ENCODE data around the gene MYO1B. TPM values are rescaled to one million over a fixed set of nuclear protein-coding genes. Genes with fewer than 3 reads are reported as not detected.

Gene MYO1B
- total RNA-seq, 5 donors from 2014 or later (not counting 1 experiment from before 2014, with no cell fraction given): 0.39 to 1.3 (median 0.73) TPM

DNA sequence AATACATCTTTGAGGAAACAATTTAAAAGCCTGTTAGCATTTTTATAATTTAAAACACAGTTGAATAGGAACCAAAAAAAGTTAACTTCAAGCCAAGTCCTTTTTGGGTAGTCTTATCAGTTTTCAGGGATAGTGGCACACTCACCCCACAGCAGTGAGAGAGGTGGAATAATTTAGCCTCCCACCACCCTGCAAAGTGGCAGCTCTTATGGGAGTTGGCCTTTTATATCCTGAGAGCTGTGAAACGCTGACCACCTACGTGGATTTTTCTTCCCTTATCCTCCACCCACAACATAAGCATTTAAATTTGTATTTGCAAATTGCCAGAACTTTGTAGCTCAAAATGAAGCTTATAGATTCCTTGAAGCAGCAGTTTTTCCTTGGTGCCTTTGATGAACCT lies 167.1 kb downstream of the MYO1B start:
- ATAC-seq (replicated peaks in 1 of 4): no peak
- Mint-ChIP-seq H3K4me3 (no peak overlapping the region), H3K4me1 (no peaks in the 10 kb centered on the region), H3K9me3 (no peaks in the 10 kb centered on the region), H3K27ac (no peak overlapping the region), H3K27me3 (no peaks in the 10 kb centered on the region), H3K36me3 (no peaks in the 10 kb centered on the region)
- Histone ChIP-seq H3K4me3 (ENCODE audit: control insufficient read depth in 1 of 2, extremely low read depth in 1 of 2, low read length in 1 of 2) (no peak overlapping the region), H3K4me1 (ENCODE audit: control insufficient read depth in 1 of 2, extremely low read depth in 1 of 2, insufficient read depth in 2 of 2, low read length in 2 of 2) (no peaks in the 10 kb centered on the region), H3K36me3 (ENCODE audit: control insufficient read depth in 2 of 2, extremely low read depth in 1 of 2, insufficient read depth in 1 of 2, low read length in 1 of 2) (no peaks in the 10 kb centered on the region), H3K27ac (ENCODE audit: low read length) (no peak overlapping the region), H3K9me3 (no peaks in the 10 kb centered on the region), H3K27me3 (replicated peaks in 1 of 2; ENCODE audit: control insufficient read depth in 2 of 2, extremely low read depth in 1 of 2, insufficient read depth in 2 of 2, low read length in 1 of 2) (no peaks in the 10 kb centered on the region)
- no peak for DNase-seq
- WGBS (ENCODE audit: insufficient coverage): no CpG with 5 or more reads among the region's 2 CpGs
- ChIA-PET CTCF (no interaction called here), POLR2A (no interaction called here)

DNA sequence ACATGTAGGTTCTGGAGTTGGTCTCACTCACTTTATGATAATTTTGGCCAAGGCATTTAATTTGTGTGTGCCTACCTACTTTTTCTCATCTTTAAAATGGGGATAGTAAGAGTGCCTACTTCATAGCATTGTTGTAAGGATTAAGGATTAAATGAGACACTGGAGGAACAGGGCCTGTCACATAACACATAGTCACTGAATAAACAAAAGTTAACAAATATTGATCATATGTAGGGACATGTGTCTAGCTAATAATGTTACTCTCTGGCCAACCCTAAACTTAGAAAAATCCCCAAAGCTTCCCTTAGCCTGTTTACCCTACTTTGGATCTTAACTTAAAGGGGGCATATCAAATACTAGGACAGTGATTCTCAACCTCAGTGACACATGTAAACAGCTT lies 169.9 kb downstream of the MYO1B start:
- H3K4me1 Mint-ChIP-seq: no peaks in the 10 kb centered on the region
- H3K4me1 ChIP-seq (ENCODE audit: control insufficient read depth in 1 of 2, extremely low read depth in 1 of 2, insufficient read depth in 2 of 2, low read length in 2 of 2): no peaks in the 10 kb centered on the region
- H3K9me3 ChIP-seq: no peaks in the 10 kb centered on the region
- H3K36me3 Mint-ChIP-seq: no peaks in the 10 kb centered on the region
- H3K4me3 Mint-ChIP-seq: no peak overlapping the region
- ChIA-PET POLR2A (no interaction called here), CTCF (no interaction called here)
- ATAC-seq (replicated peaks in 1 of 4): no peak
- no peak for DNase-seq
- no peak overlapping the region for H3K27ac Mint-ChIP-seq
- no peaks in the 10 kb centered on the region for H3K9me3 Mint-ChIP-seq
- no peaks in the 10 kb centered on the region for H3K36me3 ChIP-seq (ENCODE audit: control insufficient read depth in 2 of 2, extremely low read depth in 1 of 2, insufficient read depth in 1 of 2, low read length in 1 of 2)
- H3K27me3 ChIP-seq (replicated peaks in 1 of 2; ENCODE audit: control insufficient read depth in 2 of 2, extremely low read depth in 1 of 2, insufficient read depth in 2 of 2, low read length in 1 of 2): no peaks in the 10 kb centered on the region
- no peak overlapping the region for H3K27ac ChIP-seq (ENCODE audit: low read length)
- H3K4me3 ChIP-seq (ENCODE audit: control insufficient read depth in 1 of 2, extremely low read depth in 1 of 2, low read length in 1 of 2): no peak overlapping the region
- no peaks in the 10 kb centered on the region for H3K27me3 Mint-ChIP-seq

- H3K9me3 ChIP-seq: no peaks in the 10 kb centered on the region
- WGBS (ENCODE audit: insufficient coverage): 88% methylated on average over 1 of the region's 5 CpGs
These were observed 170.7 kb downstream of the MYO1B start for GRCh38 chr2:191415858-191416257.

DNA sequence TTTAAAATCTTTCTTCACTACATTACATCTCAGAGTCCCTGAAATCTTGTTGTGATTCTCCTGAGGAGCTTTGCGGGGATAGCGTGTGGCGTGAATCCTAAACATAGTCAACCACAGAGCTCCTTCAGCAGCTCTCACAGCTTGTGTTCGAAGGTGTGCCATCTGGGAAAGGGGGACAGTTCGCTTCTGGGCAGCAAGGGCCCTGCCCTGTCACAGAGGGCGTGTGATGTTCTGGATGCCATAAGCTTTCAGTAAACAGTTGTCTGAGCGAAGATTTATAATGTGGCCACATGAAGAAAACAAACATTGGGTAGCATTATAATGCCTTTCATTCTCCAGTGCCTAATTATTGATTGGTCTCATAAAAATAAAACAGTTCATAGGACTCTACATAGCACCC lies 172.5 kb downstream of the MYO1B start:
- H3K27ac ChIP-seq (ENCODE audit: low read length): no peak overlapping the region
- Mint-ChIP-seq H3K4me3 (no peak overlapping the region), H3K9me3 (no peaks in the 10 kb centered on the region), H3K36me3 (no peaks in the 10 kb centered on the region), H3K4me1 (no peaks in the 10 kb centered on the region), H3K27me3 (no peaks in the 10 kb centered on the region), H3K27ac (no peak overlapping the region)
- ChIA-PET CTCF (interaction anchor here in 1 of 2 donors (0.8 kb wide), 1 partner anchor 245 kb away, joined by 3 read pairs; no protein-coding TSS in a partner anchor), POLR2A (no interaction called here)
- DNase-seq (no peak), ATAC-seq (replicated peaks in 1 of 4) (no peak)
- H3K36me3 ChIP-seq (ENCODE audit: control insufficient read depth in 2 of 2, extremely low read depth in 1 of 2, insufficient read depth in 1 of 2, low read length in 1 of 2): no peaks in the 10 kb centered on the region
- H3K4me3 ChIP-seq (ENCODE audit: control insufficient read depth in 1 of 2, extremely low read depth in 1 of 2, low read length in 1 of 2): no peak overlapping the region
- H3K4me1 ChIP-seq (ENCODE audit: control insufficient read depth in 1 of 2, extremely low read depth in 1 of 2, insufficient read depth in 2 of 2, low read length in 2 of 2): no peaks in the 10 kb centered on the region
- H3K9me3 ChIP-seq: no peaks in the 10 kb centered on the region
- H3K27me3 ChIP-seq (replicated peaks in 1 of 2; ENCODE audit: control insufficient read depth in 2 of 2, extremely low read depth in 1 of 2, insufficient read depth in 2 of 2, low read length in 1 of 2): peaks cover 0 to 2% of the 10 kb centered on the region in 2 experiments
- 85% methylated on average over 4 of the region's 7 CpGs for WGBS (ENCODE audit: insufficient coverage)

More at GRCh38 chr2:191415858-191416257, 170.7 kb downstream of the MYO1B start:
- Histone ChIP-seq H3K27me3 (replicated peaks in 1 of 2; ENCODE audit: control insufficient read depth in 2 of 2, extremely low read depth in 1 of 2, insufficient read depth in 2 of 2, low read length in 1 of 2) (no peaks in the 10 kb centered on the region), H3K4me3 (ENCODE audit: control insufficient read depth in 1 of 2, extremely low read depth in 1 of 2, low read length in 1 of 2) (no peak overlapping the region), H3K4me1 (ENCODE audit: control insufficient read depth in 1 of 2, extremely low read depth in 1 of 2, insufficient read depth in 2 of 2, low read length in 2 of 2) (no peaks in the 10 kb centered on the region), H3K36me3 (ENCODE audit: control insufficient read depth in 2 of 2, extremely low read depth in 1 of 2, insufficient read depth in 1 of 2, low read length in 1 of 2) (no peaks in the 10 kb centered on the region), H3K27ac (ENCODE audit: low read length) (no peak overlapping the region)
- H3K36me3 Mint-ChIP-seq: no peaks in the 10 kb centered on the region
- no peaks in the 10 kb centered on the region for H3K9me3 Mint-ChIP-seq
- ATAC-seq (replicated peaks in 1 of 4) (no peak), DNase-seq (no peak)
- no peaks in the 10 kb centered on the region for H3K4me1 Mint-ChIP-seq
- ChIA-PET CTCF (no interaction called here), POLR2A (interaction anchor here in 1 of 2 donors (0.5 to 0.6 kb wide), 2 partner anchors 792 to 867 kb away, joined by 4 to 6 read pairs; no protein-coding TSS in a partner anchor)
- no peaks in the 10 kb centered on the region for H3K27me3 Mint-ChIP-seq
- no peak overlapping the region for H3K4me3 Mint-ChIP-seq
- no peak overlapping the region for H3K27ac Mint-ChIP-seq

DNA sequence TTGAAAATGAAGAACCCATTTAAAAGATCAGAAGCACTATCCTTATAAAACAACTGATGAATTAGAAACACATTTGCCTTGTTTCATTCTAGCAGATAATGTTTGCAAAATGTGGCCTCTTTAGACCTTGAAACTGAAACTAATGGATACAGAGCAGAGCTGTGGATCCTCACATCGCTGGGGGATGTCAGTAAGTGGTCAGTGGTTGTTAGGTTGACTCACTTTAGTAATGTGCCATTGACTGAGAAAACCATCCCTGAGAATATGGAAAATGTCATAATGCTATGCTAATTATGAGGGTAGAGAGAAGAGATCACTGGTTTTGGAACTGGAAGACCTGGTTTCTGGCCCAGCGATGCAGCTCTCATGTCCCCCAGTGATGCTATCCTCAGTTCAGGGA lies 176.7 kb downstream of the MYO1B start:
- no peaks in the 10 kb centered on the region for H3K36me3 Mint-ChIP-seq
- WGBS (ENCODE audit: insufficient coverage): 40% methylated on average over 2 of the region's 2 CpGs
- Histone ChIP-seq H3K4me1 (ENCODE audit: control insufficient read depth in 1 of 2, extremely low read depth in 1 of 2, insufficient read depth in 2 of 2, low read length in 2 of 2) (no peaks in the 10 kb centered on the region), H3K36me3 (ENCODE audit: control insufficient read depth in 2 of 2, extremely low read depth in 1 of 2, insufficient read depth in 1 of 2, low read length in 1 of 2) (no peaks in the 10 kb centered on the region), H3K27ac (ENCODE audit: low read length) (no peak overlapping the region), H3K9me3 (no peaks in the 10 kb centered on the region), H3K27me3 (replicated peaks in 1 of 2; ENCODE audit: control insufficient read depth in 2 of 2, extremely low read depth in 1 of 2, insufficient read depth in 2 of 2, low read length in 1 of 2) (peaks cover 0 to 2% of the 10 kb centered on the region in 2 experiments), H3K4me3 (ENCODE audit: control insufficient read depth in 1 of 2, extremely low read depth in 1 of 2, low read length in 1 of 2) (no peak overlapping the region)
- POLR2A ChIA-PET: interaction anchor here in 1 of 2 donors (0.7 kb wide), 1 partner anchor 387 kb away, joined by 4 read pairs; no protein-coding TSS in a partner anchor
- H3K4me1 Mint-ChIP-seq: no peaks in the 10 kb centered on the region
- CTCF ChIA-PET: no interaction called here
- H3K9me3 Mint-ChIP-seq: no peaks in the 10 kb centered on the region
- no peak overlapping the region for H3K4me3 Mint-ChIP-seq
- H3K27ac Mint-ChIP-seq: no peak overlapping the region
- no peak for ATAC-seq (replicated peaks in 1 of 4)
- no peaks in the 10 kb centered on the region for H3K27me3 Mint-ChIP-seq
- DNase-seq: no peak

- DNase-seq: no peak
- no peak for ATAC-seq (replicated peaks in 1 of 4)
- Histone ChIP-seq H3K27ac (ENCODE audit: low read length) (no peak overlapping the region), H3K4me3 (ENCODE audit: control insufficient read depth in 1 of 2, extremely low read depth in 1 of 2, low read length in 1 of 2) (no peak overlapping the region), H3K27me3 (replicated peaks in 1 of 2; ENCODE audit: control insufficient read depth in 2 of 2, extremely low read depth in 1 of 2, insufficient read depth in 2 of 2, low read length in 1 of 2) (no peaks in the 10 kb centered on the region), H3K4me1 (ENCODE audit: control insufficient read depth in 1 of 2, extremely low read depth in 1 of 2, insufficient read depth in 2 of 2, low read length in 2 of 2) (no peaks in the 10 kb centered on the region), H3K36me3 (ENCODE audit: control insufficient read depth in 2 of 2, extremely low read depth in 1 of 2, insufficient read depth in 1 of 2, low read length in 1 of 2) (no peaks in the 10 kb centered on the region), H3K9me3 (no peaks in the 10 kb centered on the region)
- Mint-ChIP-seq H3K4me1 (no peaks in the 10 kb centered on the region), H3K27ac (no peak overlapping the region), H3K9me3 (no peaks in the 10 kb centered on the region), H3K27me3 (no peaks in the 10 kb centered on the region), H3K4me3 (no peak overlapping the region), H3K36me3 (no peaks in the 10 kb centered on the region)
- WGBS (ENCODE audit: insufficient coverage): 88% methylated on average over 3 of the region's 4 CpGs
- ChIA-PET POLR2A (no interaction called here), CTCF (no interaction called here)
These were observed 181.8 kb downstream of the MYO1B start for GRCh38 chr2:191427031-191427430.

- H3K4me3 ChIP-seq (ENCODE audit: control insufficient read depth in 1 of 2, extremely low read depth in 1 of 2, low read length in 1 of 2): no peak overlapping the region
- Mint-ChIP-seq H3K27ac (no peak overlapping the region), H3K27me3 (no peaks in the 10 kb centered on the region), H3K4me1 (no peaks in the 10 kb centered on the region), H3K36me3 (no peaks in the 10 kb centered on the region), H3K4me3 (no peak overlapping the region), H3K9me3 (no peaks in the 10 kb centered on the region)
- no peak for DNase-seq
- WGBS (ENCODE audit: insufficient coverage): no CpG with 5 or more reads among the region's 3 CpGs
- no peaks in the 10 kb centered on the region for H3K9me3 ChIP-seq
- no peaks in the 10 kb centered on the region for H3K27me3 ChIP-seq (replicated peaks in 1 of 2; ENCODE audit: control insufficient read depth in 2 of 2, extremely low read depth in 1 of 2, insufficient read depth in 2 of 2, low read length in 1 of 2)
- H3K36me3 ChIP-seq (ENCODE audit: control insufficient read depth in 2 of 2, extremely low read depth in 1 of 2, insufficient read depth in 1 of 2, low read length in 1 of 2): no peaks in the 10 kb centered on the region
- no peaks in the 10 kb centered on the region for H3K4me1 ChIP-seq (ENCODE audit: control insufficient read depth in 1 of 2, extremely low read depth in 1 of 2, insufficient read depth in 2 of 2, low read length in 2 of 2)
- POLR2A ChIA-PET: interaction anchor here (0.6 to 0.7 kb wide), 2 partner anchors 19 to 375 kb away, joined by 3 read pairs; no protein-coding TSS in a partner anchor
- ATAC-seq (replicated peaks in 1 of 4): no peak
- CTCF ChIA-PET: no interaction called here
- no peak overlapping the region for H3K27ac ChIP-seq (ENCODE audit: low read length)
These were observed 182.9 kb downstream of the MYO1B start for GRCh38 chr2:191428141-191428540.
